ENCODE results near the gene TMC4. TPM values are rescaled to one million over a fixed set of nuclear protein-coding genes. Genes with fewer than 3 reads are reported as not detected.

TMC4 gene
- total RNA-seq, 1 donor from 2014 or later = not detected

- Mint-ChIP-seq H3K4me1 (ENCODE audit: low read depth, unreplicated experiment) (peaks cover 9% of the 10 kb centered on the region), H3K36me3 (ENCODE audit: unreplicated experiment) (peaks cover 8% of the 10 kb centered on the region), H3K4me3 (ENCODE audit: unreplicated experiment) (peak within 1 kb of the TSS; percentile 100), H3K27ac (ENCODE audit: unreplicated experiment) (peak within 1 kb of the TSS; percentile 92), H3K9me3 (ENCODE audit: unreplicated experiment) (peaks cover 11% of the 10 kb centered on the region), H3K27me3 (ENCODE audit: unreplicated experiment) (peaks cover 18% of the 10 kb centered on the region)
- TF ChIP-seq CTCF (IDR thresholded peaks at IDR 0.05; ENCODE audit: partially characterized antibody, unreplicated experiment) = no peak
- DNase-seq = peak; percentile 94
Observed at GRCh38 chr19:54159352-54160181, 13.4 kb downstream of the TMC4 start, which contains the start of gene LENG1. LENG1 (minus strand) TSS chr19:54159721; CDS start chr19:54159695, 26 bp downstream.

- Mint-ChIP-seq H3K4me3 (ENCODE audit: unreplicated experiment) (peak overlapping the region; percentile 100), H3K27me3 (ENCODE audit: unreplicated experiment) (peaks cover 18% of the 10 kb centered on the region), H3K27ac (ENCODE audit: unreplicated experiment) (peak overlapping the region; percentile 80), H3K36me3 (ENCODE audit: unreplicated experiment) (peaks cover 8% of the 10 kb centered on the region), H3K4me1 (ENCODE audit: low read depth, unreplicated experiment) (peaks cover 9% of the 10 kb centered on the region), H3K9me3 (ENCODE audit: unreplicated experiment) (peaks cover 13% of the 10 kb centered on the region)
- no peak for TF ChIP-seq CTCF (IDR thresholded peaks at IDR 0.05; ENCODE audit: partially characterized antibody, unreplicated experiment)
- DNase-seq = no peak
Observed at GRCh38 chr19:54158812-54159351, 14.1 kb downstream of the TMC4 start.

GRCh38 chr19:54156953-54157352 is 16.0 kb downstream of the TMC4 start:
- DNase-seq = no peak
- TF ChIP-seq CTCF (IDR thresholded peaks at IDR 0.05; ENCODE audit: partially characterized antibody, unreplicated experiment) = no peak
- H3K9me3 Mint-ChIP-seq (ENCODE audit: unreplicated experiment) = peaks cover 13% of the 10 kb centered on the region
- no peak overlapping the region for H3K27ac Mint-ChIP-seq (ENCODE audit: unreplicated experiment)
- peaks cover 9% of the 10 kb centered on the region for H3K4me1 Mint-ChIP-seq (ENCODE audit: low read depth, unreplicated experiment)
- H3K4me3 Mint-ChIP-seq (ENCODE audit: unreplicated experiment) = peak overlapping the region; percentile 30
- peaks cover 4% of the 10 kb centered on the region for H3K36me3 Mint-ChIP-seq (ENCODE audit: unreplicated experiment)
- peaks cover 17% of the 10 kb centered on the region for H3K27me3 Mint-ChIP-seq (ENCODE audit: unreplicated experiment)

GRCh38 chr19:54156490-54156889 is 16.5 kb downstream of the TMC4 start:
- Mint-ChIP-seq H3K27ac (ENCODE audit: unreplicated experiment) (no peak overlapping the region), H3K9me3 (ENCODE audit: unreplicated experiment) (peaks cover 13% of the 10 kb centered on the region), H3K4me3 (ENCODE audit: unreplicated experiment) (no peak overlapping the region), H3K36me3 (ENCODE audit: unreplicated experiment) (peaks cover 4% of the 10 kb centered on the region), H3K27me3 (ENCODE audit: unreplicated experiment) (peaks cover 14% of the 10 kb centered on the region), H3K4me1 (ENCODE audit: low read depth, unreplicated experiment) (peaks cover 9% of the 10 kb centered on the region)
- DNase-seq = no peak
- no peak for TF ChIP-seq CTCF (IDR thresholded peaks at IDR 0.05; ENCODE audit: partially characterized antibody, unreplicated experiment)

- DNase-seq = no peak
- H3K27me3 Mint-ChIP-seq (ENCODE audit: unreplicated experiment) = peaks cover 10% of the 10 kb centered on the region
- H3K4me3 Mint-ChIP-seq (ENCODE audit: unreplicated experiment) = no peak overlapping the region
- no peak for TF ChIP-seq CTCF (IDR thresholded peaks at IDR 0.05; ENCODE audit: partially characterized antibody, unreplicated experiment)
- peaks cover 13% of the 10 kb centered on the region for H3K9me3 Mint-ChIP-seq (ENCODE audit: unreplicated experiment)
- H3K27ac Mint-ChIP-seq (ENCODE audit: unreplicated experiment) = no peak overlapping the region
- H3K4me1 Mint-ChIP-seq (ENCODE audit: low read depth, unreplicated experiment) = peaks cover 6% of the 10 kb centered on the region
- peaks cover 4% of the 10 kb centered on the region for H3K36me3 Mint-ChIP-seq (ENCODE audit: unreplicated experiment)
Observed at GRCh38 chr19:54155694-54156093, 17.3 kb downstream of the TMC4 start.

All from glutamatergic neuron (in vitro differentiated cells).